H9 (cell line): ENCODE results near the gene ACBD3. TPM values are rescaled to one million over a fixed set of nuclear protein-coding genes. Genes with fewer than 3 reads are reported as not detected.

Experiments
- DNase-seq: peaks from one replicate; pipeline ENCODE4 v3.0.0-alpha.2; 2017
- H2AFZ ChIP-seq: one replicate; pipeline ENCODE4 v1.6.1; 2013; ENCODE audit warnings: mild to moderate bottlenecking, low read length, control low read depth, moderate library complexity
- H2AK5ac ChIP-seq: 2 replicates; pipeline ENCODE4 v1.6.1; 2013; ENCODE audit warnings: low read length, control low read depth, mixed read lengths; ENCODE audit not compliant: insufficient read length
- H2BK120ac ChIP-seq: one replicate; pipeline ENCODE4 v1.6.1; 2013; ENCODE audit warnings: low read depth, mild to moderate bottlenecking, low read length, control low read depth, inconsistent platforms; ENCODE audit not compliant: poor library complexity, severe bottlenecking
- H2BK12ac ChIP-seq: 2 replicates; pipeline ENCODE4 v1.6.1; 2013; ENCODE audit warnings: low read length, control low read depth, mixed read lengths, low read depth; ENCODE audit not compliant: insufficient read length
- H2BK15ac ChIP-seq: 2 replicates; pipeline ENCODE4 v1.6.1; 2013; ENCODE audit warnings: low read depth, low read length, control low read depth
- H2BK20ac ChIP-seq: one replicate; pipeline ENCODE4 v1.6.1; 2013; ENCODE audit warnings: low read depth, mild to moderate bottlenecking, low read length, control low read depth, inconsistent platforms; ENCODE audit not compliant: poor library complexity, severe bottlenecking
- H2BK5ac ChIP-seq: 2 replicates; pipeline ENCODE4 v1.6.1; 2013; ENCODE audit warnings: low read length, control low read depth, mixed read lengths; ENCODE audit not compliant: insufficient read length
- H3K14ac ChIP-seq: 2 replicates; pipeline ENCODE4 v1.6.1; 2013; ENCODE audit warnings: low read length, control low read depth; ENCODE audit not compliant: insufficient read depth
- H3K18ac ChIP-seq: 2 replicates; pipeline ENCODE4 v1.6.1; 2013; ENCODE audit warnings: low read depth, mild to moderate bottlenecking, mixed read lengths, low read length, control low read depth; ENCODE audit not compliant: insufficient read length
- H3K23ac ChIP-seq: 2 replicates; pipeline ENCODE4 v1.6.1; 2013; ENCODE audit warnings: low read length, control low read depth, mixed read lengths, low read depth; ENCODE audit not compliant: insufficient read length
- H3K23me2 ChIP-seq: 2 replicates; pipeline ENCODE4 v1.6.1; 2013; ENCODE audit warnings: low read depth, mild to moderate bottlenecking, mixed read lengths, low read length, control low read depth; ENCODE audit not compliant: insufficient read length, poor library complexity, severe bottlenecking
- H3K27ac ChIP-seq: 2 replicates; pipeline ENCODE4 v1.5.1; 2013; ENCODE audit warnings: low read length, control low read depth, mixed read lengths, low read depth; ENCODE audit not compliant: insufficient read length
- H3K27me3 ChIP-seq: 2 replicates; pipeline ENCODE4 v1.6.1; 2013; ENCODE audit warnings: low read length, control low read depth, inconsistent platforms; ENCODE audit not compliant: insufficient read depth
- H3K4ac ChIP-seq: 2 replicates; pipeline ENCODE4 v1.6.1; 2013; ENCODE audit warnings: low read depth, mild to moderate bottlenecking, control low read depth, inconsistent platforms, low read length, moderate library complexity
- H3K4me1 ChIP-seq: 2 replicates; pipeline ENCODE4 v1.6.1; 2013; ENCODE audit warnings: low read length, control low read depth, inconsistent platforms; ENCODE audit not compliant: insufficient read depth
- H3K4me2 ChIP-seq: 2 replicates; pipeline ENCODE4 v1.6.1; 2013; ENCODE audit warnings: low read length, control low read depth, mixed read lengths; ENCODE audit not compliant: insufficient read length, insufficient read depth
- H3K56ac ChIP-seq: 2 replicates; pipeline ENCODE4 v1.6.1; 2013; ENCODE audit warnings: low read depth, mild to moderate bottlenecking, mixed read lengths, low read length, control low read depth; ENCODE audit not compliant: insufficient read length
- H3K79me1 ChIP-seq: 2 replicates; pipeline ENCODE4 v1.6.1; 2013; ENCODE audit warnings: low read depth, mild to moderate bottlenecking, moderate library complexity, low read length, control low read depth, inconsistent platforms; ENCODE audit not compliant: insufficient read depth, poor library complexity, severe bottlenecking
- H3K79me2 ChIP-seq: 2 replicates; pipeline ENCODE4 v1.6.1; 2013; ENCODE audit warnings: low read length, control low read depth, inconsistent platforms; ENCODE audit not compliant: insufficient read depth
- H3K9ac ChIP-seq: 2 replicates; pipeline ENCODE4 v1.6.1; 2013; ENCODE audit warnings: low read length, control low read depth, mixed read lengths; ENCODE audit not compliant: insufficient read length; ENCODE audit errors: extremely low read depth
- H3K9me3 ChIP-seq: one replicate; pipeline ENCODE4 v1.6.1; 2013; ENCODE audit warnings: low read depth, low read length, inconsistent platforms; ENCODE audit not compliant: control insufficient read depth
- H3T11ph ChIP-seq: one replicate; pipeline ENCODE4 v1.6.1; 2013; ENCODE audit warnings: mild to moderate bottlenecking, low read length, control low read depth, inconsistent platforms
- H4K20me1 ChIP-seq: one replicate; pipeline ENCODE4 v1.6.1; 2013; ENCODE audit not compliant: control insufficient read depth, insufficient read length, insufficient read depth
- H4K5ac ChIP-seq: 2 replicates; pipeline ENCODE4 v1.6.1; 2013; ENCODE audit warnings: low read depth, mild to moderate bottlenecking, mixed read lengths, low read length, control low read depth; ENCODE audit not compliant: insufficient read length
- H4K8ac ChIP-seq: replicated peaks from 2 replicates; pipeline ENCODE4 v1.6.1; 2013; ENCODE audit warnings: low read length, control low read depth, mixed read lengths, low read depth; ENCODE audit not compliant: insufficient read length
- H4K91ac ChIP-seq: 2 replicates; pipeline ENCODE4 v1.6.1; 2013; ENCODE audit warnings: low read depth, mild to moderate bottlenecking, moderate library complexity, mixed read lengths, low read length, control low read depth; ENCODE audit not compliant: insufficient read length
- H3K27ac Mint-ChIP-seq, 3 experiments: 2 replicates in 2 of 3; 3 replicates in 1 of 3; pipeline ENCODE4 v1.8.0; 2020 to 2021; ENCODE audit warnings: mixed read lengths in 3 of 3, mild to moderate bottlenecking in 1 of 3, moderate library complexity in 1 of 3
- H3K27me3 Mint-ChIP-seq: 2 replicates; pipeline ENCODE4 v1.8.0; 2021; ENCODE audit warnings: low read depth, mild to moderate bottlenecking, moderate library complexity, mixed read lengths
- H3K36me3 Mint-ChIP-seq, 3 experiments: 2 replicates in 2 of 3; 3 replicates in 1 of 3; pipeline ENCODE4 v1.8.0; 2020 to 2021; ENCODE audit warnings: low read depth in 3 of 3, mixed read lengths in 3 of 3; ENCODE audit not compliant: insufficient read depth in 1 of 3
- H3K4me1 Mint-ChIP-seq, 2 experiments: 2 replicates each; pipeline ENCODE4 v1.8.0; 2020; ENCODE audit warnings: mixed read lengths in 2 of 2
- H3K4me3 Mint-ChIP-seq, 2 experiments: 2 replicates in 1 of 2; 3 replicates in 1 of 2; pipeline ENCODE4 v1.8.0; 2020 to 2021; ENCODE audit warnings: mild to moderate bottlenecking in 2 of 2, mixed read lengths in 2 of 2, moderate library complexity in 1 of 2
- H3K9me3 Mint-ChIP-seq, 2 experiments: 2 replicates in 1 of 2; 3 replicates in 1 of 2; pipeline ENCODE4 v1.8.0; 2020; ENCODE audit warnings: mild to moderate bottlenecking in 2 of 2, mixed read lengths in 2 of 2, moderate library complexity in 1 of 2
- WGBS: extraction: QIAGEN DNeasy Blood & Tissue Kit; methylation state at CpG from one replicate; pipeline ENCODE4 v1.1.7; 2013; ENCODE audit warnings: missing lambda C conversion rate, low lambda C conversion rate, mixed read lengths; ENCODE audit not compliant: insufficient read length; ENCODE audit errors: extremely low coverage; 5-methylcytosine and 5-hydroxymethylcytosine counted together
- total RNA-seq: library from RNA; stranded (reverse); gene quantifications from 2 replicates; pipeline ENCODE4 v1.2.1, GENCODE V29; 2021
- TF ChIP-seq, protein P1 (sequence below): fragments of 200-600 bp; sonication (generic); conservative IDR thresholded peaks from 3 replicates; pipeline ENCODE4 v1.8.0; 2021; ENCODE audit warnings: antibody characterized with exemption, mild to moderate bottlenecking

ACBD3 gene
- total RNA-seq, 1 experiment from 2014 or later, result 30.8 TPM

DNA sequence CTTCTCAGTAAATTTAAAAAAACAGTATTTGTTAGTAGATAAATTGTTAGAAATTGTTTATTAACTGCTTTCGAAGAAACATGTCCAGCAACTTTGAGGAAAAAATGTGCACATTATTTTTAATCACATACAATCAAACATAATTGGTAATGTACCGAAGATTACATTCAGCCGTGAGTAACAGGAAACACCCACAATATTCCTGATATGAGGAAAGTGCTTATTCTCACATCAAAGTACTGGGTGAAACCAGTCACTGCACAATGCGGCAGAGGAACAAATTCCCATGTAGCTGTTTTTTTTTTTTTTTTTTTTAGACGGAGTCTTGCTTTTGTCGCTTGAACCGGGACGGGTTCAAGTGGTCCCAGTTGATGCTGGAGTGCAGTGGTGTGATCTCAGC, 9.7 kb downstream of the ACBD3 start:
- Histone ChIP-seq H3K27me3 (no peaks in the 10 kb centered on the region), H3K14ac (no peak overlapping the region), H4K20me1 (no peaks in the 10 kb centered on the region), H3K23me2 (no peaks in the 10 kb centered on the region), H3K79me1 (peaks cover 6% of the 10 kb centered on the region), H4K5ac (no peak overlapping the region), H3K4me2 (no peak overlapping the region), H3K27ac (no peak overlapping the region), H3K4me1 (no peaks in the 10 kb centered on the region), H2AFZ (no peak overlapping the region), H3K56ac (no peak overlapping the region), H3K79me2 (no peaks in the 10 kb centered on the region; the same call in 1 of the 2 replicates), H4K91ac (no peak overlapping the region), H2BK12ac (no peak overlapping the region), H3T11ph (no peak overlapping the region), H3K4ac (no peak overlapping the region), H4K8ac (no peak overlapping the region), H2BK20ac (no peak overlapping the region), H3K23ac (no peak overlapping the region), H2BK5ac (no peak overlapping the region), H3K18ac (no peak overlapping the region), H2BK120ac (no peak overlapping the region), H2AK5ac (no peak overlapping the region), H3K9ac (no peak overlapping the region), H3K9me3 (no peaks in the 10 kb centered on the region), H2BK15ac (no peak overlapping the region)
- no CpG with 5 or more reads among the region's 8 CpGs for WGBS
- Mint-ChIP-seq H3K36me3 (peaks cover 8 to 33% (median 26%) of the 10 kb centered on the region in 3 experiments; a peak in 6 of 7 replicates), H3K9me3 (no peaks in the 10 kb centered on the region), H3K27me3 (no peaks in the 10 kb centered on the region), H3K4me1 (peaks cover under 1 to 3% of the 10 kb centered on the region in 2 experiments; a peak in 3 of 4 replicates), H3K4me3 (no peak overlapping the region), H3K27ac (no peak overlapping the region)
- TF ChIP-seq, protein P1, sequence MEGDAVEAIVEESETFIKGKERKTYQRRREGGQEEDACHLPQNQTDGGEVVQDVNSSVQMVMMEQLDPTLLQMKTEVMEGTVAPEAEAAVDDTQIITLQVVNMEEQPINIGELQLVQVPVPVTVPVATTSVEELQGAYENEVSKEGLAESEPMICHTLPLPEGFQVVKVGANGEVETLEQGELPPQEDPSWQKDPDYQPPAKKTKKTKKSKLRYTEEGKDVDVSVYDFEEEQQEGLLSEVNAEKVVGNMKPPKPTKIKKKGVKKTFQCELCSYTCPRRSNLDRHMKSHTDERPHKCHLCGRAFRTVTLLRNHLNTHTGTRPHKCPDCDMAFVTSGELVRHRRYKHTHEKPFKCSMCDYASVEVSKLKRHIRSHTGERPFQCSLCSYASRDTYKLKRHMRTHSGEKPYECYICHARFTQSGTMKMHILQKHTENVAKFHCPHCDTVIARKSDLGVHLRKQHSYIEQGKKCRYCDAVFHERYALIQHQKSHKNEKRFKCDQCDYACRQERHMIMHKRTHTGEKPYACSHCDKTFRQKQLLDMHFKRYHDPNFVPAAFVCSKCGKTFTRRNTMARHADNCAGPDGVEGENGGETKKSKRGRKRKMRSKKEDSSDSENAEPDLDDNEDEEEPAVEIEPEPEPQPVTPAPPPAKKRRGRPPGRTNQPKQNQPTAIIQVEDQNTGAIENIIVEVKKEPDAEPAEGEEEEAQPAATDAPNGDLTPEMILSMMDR, result no peak
- no peak for DNase-seq
